Hepatocyte (in vitro differentiated cells): ENCODE measurements around the gene CACNG6. TPM values are rescaled to one million over a fixed set of nuclear protein-coding genes. Genes with fewer than 3 reads are reported as not detected.

Experiments
- DNase-seq: peaks from one replicate; pipeline ENCODE4 v3.0.0-alpha.2; 2016; ENCODE audit warnings: low spot score
- H2AFZ ChIP-seq: fragments of 200-600 bp; sonication (generic); 2 replicates; pipeline ENCODE4 v1.6.0; 2016; ENCODE audit warnings: antibody characterized with exemption, mild to moderate bottlenecking
- H3K27ac ChIP-seq: fragments of 200-600 bp; sonication (generic); 2 replicates; pipeline ENCODE4 v1.5.1; 2016; ENCODE audit warnings: mild to moderate bottlenecking
- H3K27me3 ChIP-seq: fragments of 200-600 bp; sonication (generic); 2 replicates; pipeline ENCODE4 v1.6.1; 2016
- H3K36me3 ChIP-seq: fragments of 200-600 bp; sonication (generic); replicated peaks from 2 replicates; pipeline ENCODE4 v1.5.1; 2016; ENCODE audit warnings: low read depth; ENCODE audit not compliant: insufficient read depth
- H3K4me1 ChIP-seq: fragments of 200-600 bp; sonication (generic); 2 replicates; pipeline ENCODE4 v1.5.1; 2016; ENCODE audit warnings: mild to moderate bottlenecking, moderate library complexity; ENCODE audit not compliant: insufficient read depth
- H3K4me2 ChIP-seq: fragments of 200-600 bp; sonication (generic); 2 replicates; pipeline ENCODE4 v1.6.0; 2016
- H3K4me3 ChIP-seq: fragments of 200-600 bp; sonication (generic); 2 replicates; pipeline ENCODE4 v1.5.1; 2016; ENCODE audit warnings: mild to moderate bottlenecking
- H3K79me2 ChIP-seq: fragments of 200-600 bp; sonication (generic); 2 replicates; pipeline ENCODE4 v1.6.0; 2017; ENCODE audit warnings: mild to moderate bottlenecking
- H3K9me2 ChIP-seq: fragments of 200-600 bp; sonication (generic); replicated peaks from 2 replicates; pipeline ENCODE4 v1.6.0; 2017; ENCODE audit warnings: mild to moderate bottlenecking; ENCODE audit not compliant: insufficient read depth
- H3K9me3 ChIP-seq: fragments of 200-600 bp; sonication (generic); 2 replicates; pipeline ENCODE4 v1.5.1; 2016; ENCODE audit warnings: low read depth, mild to moderate bottlenecking
- H4K20me1 ChIP-seq: fragments of 200-600 bp; sonication (generic); 2 replicates; pipeline ENCODE4 v1.6.0; 2016; ENCODE audit warnings: mild to moderate bottlenecking; ENCODE audit not compliant: insufficient read depth, poor library complexity, severe bottlenecking
- CTCF ChIP-seq: fragments of 200-600 bp; sonication (generic); IDR thresholded peaks from 2 replicates; pipeline ENCODE4 v1.5.1; 2016; ENCODE audit warnings: antibody characterized with exemption, mild to moderate bottlenecking; ENCODE audit not compliant: poor library complexity
- EZH2 ChIP-seq: fragments of 200-600 bp; sonication (generic); IDR thresholded peaks from 2 replicates; pipeline ENCODE4 v1.6.1; 2016; ENCODE audit warnings: antibody characterized with exemption, mild to moderate bottlenecking, borderline replicate concordance
- EZH2phosphoT487 ChIP-seq: fragments of 200-600 bp; sonication (generic); IDR thresholded peaks from one replicate; pipeline ENCODE4 v1.6.1; 2018; ENCODE audit warnings: antibody characterized with exemption, mild to moderate bottlenecking, low read depth, moderate library complexity; ENCODE audit not compliant: unreplicated experiment, severe bottlenecking
- WGBS: methylation state at CpG from one replicate; pipeline ENCODE4 v1.1.6; 2016; ENCODE audit warnings: low lambda C conversion rate; ENCODE audit errors: missing lambda C conversion rate; 5-methylcytosine and 5-hydroxymethylcytosine counted together
- polyA plus RNA-seq: library from polyadenylated mRNA; unstranded; fragments of >200 nt; fragmentation: Nextera tagmentation; extraction: Ambion mirVana; gene quantifications from 2 replicates; pipeline ENCODE4 v1.2.1, GENCODE V29; 2016
- total RNA-seq: library from RNA; depleted of rRNA; stranded (reverse); fragments of >200 nt; gene quantifications from 2 replicates; pipeline ENCODE4 v1.2.3, GENCODE V29; 2014

The CACNG6 gene
- total and polyA plus RNA-seq, 2 experiments from 2014 or later = 0.23 TPM; not detected in 1

DNA sequence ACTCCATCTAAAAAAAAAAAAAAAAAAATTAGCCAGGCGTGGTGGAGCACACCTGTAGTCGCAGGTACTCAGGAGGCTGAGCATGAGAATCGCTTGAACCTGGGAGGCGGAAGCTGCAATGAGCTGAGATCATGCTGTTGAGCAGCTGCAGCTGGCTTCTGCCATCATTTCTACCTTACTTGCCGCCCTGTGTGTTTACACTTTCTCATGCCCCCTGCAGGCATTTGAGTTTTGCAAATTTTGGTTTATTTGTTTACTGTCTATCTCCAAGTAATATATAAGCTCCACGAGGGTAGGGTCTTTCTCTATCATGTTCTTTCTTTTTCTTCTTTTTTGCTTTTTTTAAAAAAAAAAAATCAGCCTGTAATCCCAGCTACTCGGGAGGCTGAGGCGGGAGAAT, 18.0 kb downstream of the CACNG6 start:
- Histone ChIP-seq H3K4me2 (no peak overlapping the region), H3K9me2 (no peaks in the 10 kb centered on the region), H3K27ac (no peak overlapping the region), H3K4me3 (no peak overlapping the region), H3K27me3 (no peaks in the 10 kb centered on the region), H4K20me1 (no peaks in the 10 kb centered on the region), H3K4me1 (no peaks in the 10 kb centered on the region), H3K36me3 (no peaks in the 10 kb centered on the region), H2AFZ (no peak overlapping the region), H3K79me2 (no peaks in the 10 kb centered on the region), H3K9me3 (no peaks in the 10 kb centered on the region)
- 88% methylated on average over 8 of the region's 8 CpGs for WGBS
- DNase-seq = no peak
- no peak for TF ChIP-seq EZH2phosphoT487
- TF ChIP-seq CTCF = no peak
- TF ChIP-seq EZH2 = no peak

- Histone ChIP-seq H3K27ac (no peak overlapping the region), H3K9me3 (no peaks in the 10 kb centered on the region), H3K9me2 (no peaks in the 10 kb centered on the region), H3K4me3 (no peak overlapping the region), H3K36me3 (no peaks in the 10 kb centered on the region), H2AFZ (no peak overlapping the region), H3K4me2 (no peak overlapping the region), H3K79me2 (no peaks in the 10 kb centered on the region), H4K20me1 (no peaks in the 10 kb centered on the region), H3K27me3 (no peaks in the 10 kb centered on the region), H3K4me1 (no peaks in the 10 kb centered on the region)
- no peak for DNase-seq
- 91% methylated on average over 6 of the region's 6 CpGs for WGBS
- TF ChIP-seq EZH2phosphoT487 (no peak), EZH2 (no peak), CTCF (no peak)
These were observed 19.0 kb downstream of the CACNG6 start for GRCh38 chr19:54010474-54010873.

DNA sequence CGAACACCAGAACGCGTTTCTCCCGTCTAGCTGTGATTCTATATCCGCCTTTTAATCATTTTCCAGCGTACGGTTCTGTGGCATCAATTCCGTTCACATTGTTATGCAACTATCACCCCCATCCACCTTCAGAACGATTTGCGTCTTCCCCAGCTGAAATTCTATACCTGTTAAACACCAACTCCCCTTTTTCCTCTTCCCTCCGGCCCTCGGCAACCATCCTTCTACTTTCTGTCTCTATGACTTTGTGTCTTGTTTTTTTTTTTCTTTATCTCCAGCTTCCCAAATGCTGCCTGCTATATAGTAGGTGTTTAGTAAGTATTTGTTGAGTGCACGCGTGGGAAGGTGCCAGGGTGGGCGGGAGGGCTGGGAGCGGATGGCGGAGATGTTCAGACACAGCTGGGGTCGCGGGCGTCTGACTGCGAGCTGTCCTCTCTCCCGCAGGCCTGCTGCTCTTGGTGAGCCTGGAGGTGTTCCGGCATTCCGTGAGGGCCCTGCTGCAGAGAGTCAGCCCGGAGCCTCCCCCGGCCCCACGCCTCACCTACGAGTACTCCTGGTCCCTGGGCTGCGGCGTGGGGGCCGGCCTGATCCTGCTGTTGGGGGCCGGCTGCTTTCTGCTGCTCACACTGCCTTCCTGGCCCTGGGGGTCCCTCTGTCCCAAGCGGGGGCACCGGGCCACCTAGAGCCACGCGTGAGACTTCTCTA, 20.2 kb downstream of the CACNG6 start:
- H3K4me1 ChIP-seq = no peaks in the 10 kb centered on the region
- H2AFZ ChIP-seq = no peak overlapping the region
- no peaks in the 10 kb centered on the region for H3K79me2 ChIP-seq
- whole genome bisulfite sequencing = 64% methylated on average over 23 of the region's 36 CpGs
- no peaks in the 10 kb centered on the region for H3K27me3 ChIP-seq
- no peak overlapping the region for H3K4me3 ChIP-seq
- no peak for DNase-seq
- no peaks in the 10 kb centered on the region for H3K9me3 ChIP-seq
- no peaks in the 10 kb centered on the region for H3K9me2 ChIP-seq
- no peak overlapping the region for H3K4me2 ChIP-seq
- no peaks in the 10 kb centered on the region for H4K20me1 ChIP-seq
- H3K27ac ChIP-seq = no peak overlapping the region
- TF ChIP-seq EZH2 (no peak), EZH2phosphoT487 (no peak), CTCF (no peak)
- H3K36me3 ChIP-seq = no peaks in the 10 kb centered on the region

DNA sequence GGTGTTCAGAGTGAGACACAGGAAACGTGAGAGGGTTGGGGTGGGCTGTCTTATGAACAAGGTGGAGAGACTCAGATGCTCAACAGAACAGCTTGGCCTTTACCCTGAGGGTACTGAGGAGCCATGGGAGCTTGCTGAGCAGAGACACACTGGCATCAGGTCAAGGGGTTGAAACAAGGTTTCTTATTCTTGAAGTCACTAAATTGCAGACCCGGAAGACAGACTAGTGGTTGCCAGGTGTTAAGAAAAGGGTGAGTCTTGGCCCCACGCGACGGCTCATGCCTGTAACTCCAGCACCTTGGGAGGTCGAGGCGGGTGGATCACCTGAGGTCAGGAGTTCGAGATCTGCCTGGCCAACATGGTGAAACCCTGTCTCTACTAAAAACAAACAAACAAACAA, 22.4 kb downstream of the CACNG6 start:
- Histone ChIP-seq H3K27ac (no peak overlapping the region), H3K4me3 (no peak overlapping the region), H3K9me2 (no peaks in the 10 kb centered on the region), H3K4me2 (no peak overlapping the region), H2AFZ (no peak overlapping the region), H4K20me1 (no peaks in the 10 kb centered on the region), H3K79me2 (no peaks in the 10 kb centered on the region), H3K9me3 (no peaks in the 10 kb centered on the region), H3K27me3 (no peaks in the 10 kb centered on the region), H3K4me1 (no peaks in the 10 kb centered on the region), H3K36me3 (no peaks in the 10 kb centered on the region)
- TF ChIP-seq EZH2 (no peak), EZH2phosphoT487 (no peak)
- 85% methylated on average over 8 of the region's 8 CpGs for WGBS
- DNase-seq = no peak
